NT2/D1 (cell line): Measurements from ENCODE around the gene UCP2.

Source experiments
- YY1 ChIP-seq: IDR thresholded peaks from 2 replicates; pipeline ENCODE4 v1.6.1; 2011; ENCODE audit not compliant: insufficient read length, insufficient read depth
- ZNF274 ChIP-seq: IDR thresholded peaks from 2 replicates; pipeline ENCODE4 v1.6.1; 2011; ENCODE audit warnings: mild to moderate bottlenecking, low read depth, low read length

- TF ChIP-seq ZNF274 (no peak), YY1 (no peak)
Measured at GRCh38 chr11:74019860-74020259, 37.2 kb upstream of the UCP2 start.
